ENCODE results near the gene IFRD2. TPM values are rescaled to one million over a fixed set of nuclear protein-coding genes. Genes with fewer than 3 reads are reported as not detected.

The IFRD2 gene
- total and polyA plus RNA-seq, 7 donors = 24.5 to 73.1 (median 51.8) TPM

DNA sequence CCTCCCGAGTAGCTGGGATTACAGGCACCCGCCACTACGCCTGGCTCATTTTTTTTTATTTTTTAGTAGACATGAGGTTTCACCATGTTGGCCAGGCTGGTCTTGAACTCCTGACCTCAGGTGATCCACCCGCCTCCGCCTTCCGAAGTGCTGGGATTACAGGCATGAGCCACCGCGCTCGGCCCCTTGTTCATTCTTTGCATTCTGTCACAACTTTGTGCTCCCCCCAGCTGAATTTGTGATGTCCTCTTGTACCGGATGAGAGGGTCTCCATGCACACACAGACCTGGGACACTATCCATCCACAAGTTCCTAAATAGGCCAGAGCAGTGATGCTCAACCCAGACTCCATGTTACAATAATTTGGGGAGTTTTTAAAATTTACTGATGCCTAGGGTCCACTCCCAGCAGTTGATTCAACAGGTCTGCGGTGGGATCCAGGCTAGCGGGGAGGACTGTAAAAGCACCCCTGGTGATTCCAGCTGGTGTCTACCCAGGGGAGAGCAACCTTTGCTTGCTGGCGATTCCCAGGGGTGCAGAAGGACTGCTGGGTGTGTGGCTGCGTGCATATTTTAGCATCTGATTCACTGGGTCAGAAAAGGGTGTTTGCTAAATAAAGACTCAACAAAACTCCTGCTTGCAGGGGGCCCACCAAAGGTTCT lies 47.4 kb upstream of the IFRD2 start:
- H3K4me1 ChIP-seq = peaks cover 0 to 63% (median 61%) of the 10 kb centered on the region in 4 donors
- WGBS, 2 donors = 67 to 82% methylated on average over 14 of the region's 14 CpGs
- peak overlapping the region; percentile 34 to 62 (median 54) for H3K4me3 ChIP-seq
- TF ChIP-seq POLR2AphosphoS5 (IDR thresholded peaks at IDR 0.05) (no peak), EP300 (IDR thresholded peaks at IDR 0.05) (no peak), CTCF (IDR thresholded peaks at IDR 0.05) (no peak), POLR2A (IDR thresholded peaks at IDR 0.05) (no peak)
- no peaks in the 10 kb centered on the region for H3K36me3 ChIP-seq
- intact Hi-C loops (cut with DNase I) = no loop called here
- H3K27ac ChIP-seq = peak overlapping the region; percentile 93 to 100 (median 98)
- DNase-seq = no peak
- no peaks in the 10 kb centered on the region for H3K9me3 ChIP-seq
- no peaks in the 10 kb centered on the region for H3K27me3 ChIP-seq

GRCh38 chr3:50338965-50339364 lies 46.7 kb upstream of the IFRD2 start:
- Histone ChIP-seq H3K27me3 (no peaks in the 10 kb centered on the region), H3K27ac (peak overlapping the region; percentile 93 to 100 (median 98)), H3K9me3 (no peaks in the 10 kb centered on the region), H3K36me3 (no peaks in the 10 kb centered on the region), H3K4me3 (peak overlapping the region in 1 of 4 donors; percentile 83), H3K4me1 (peaks cover 0 to 70% (median 67%) of the 10 kb centered on the region in 4 donors)
- 54 to 76% methylated on average over 5 of the region's 5 CpGs for WGBS, 2 donors
- no peak for DNase-seq
- intact Hi-C loops (cut with DNase I) = no loop called here
- no peak for TF ChIP-seq POLR2AphosphoS5 (IDR thresholded peaks at IDR 0.05)
- TF ChIP-seq EP300 (IDR thresholded peaks at IDR 0.05) = no peak

DNA sequence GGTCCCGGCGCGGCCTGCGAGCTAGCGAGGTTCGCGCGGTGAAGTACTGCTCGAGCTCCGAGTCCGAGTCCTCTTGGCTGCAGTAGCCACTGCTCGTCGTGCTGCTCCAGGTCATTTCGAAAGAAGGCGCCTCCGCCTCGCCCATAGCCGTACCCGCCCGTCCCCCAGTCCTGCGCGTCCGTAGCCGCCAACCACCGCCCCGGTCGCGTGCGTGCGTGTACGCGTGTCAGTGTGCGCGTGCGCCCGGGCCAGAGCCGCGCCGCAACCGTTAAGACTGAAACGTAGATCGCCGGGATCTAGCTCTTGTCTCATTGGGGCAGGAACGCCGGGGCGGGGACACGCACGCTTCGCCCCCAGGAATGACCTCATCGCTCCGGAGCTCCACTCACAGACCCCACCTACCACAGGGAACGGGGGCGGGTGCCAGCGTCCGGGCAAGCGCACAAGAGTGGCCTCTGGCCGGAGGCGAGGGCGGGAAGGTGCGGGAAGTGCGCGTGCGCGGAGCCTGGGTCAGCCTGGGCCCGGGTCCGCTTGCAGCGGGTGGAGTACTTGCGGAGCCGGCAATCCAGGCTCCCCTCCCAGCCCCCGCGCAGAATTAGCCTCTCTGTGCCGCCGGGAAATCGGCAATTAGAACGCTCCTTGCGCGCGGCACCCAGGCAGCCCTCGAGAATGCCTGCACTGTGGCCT lies 45.1 kb upstream of the IFRD2 start:
- Histone ChIP-seq H3K27ac (peak overlapping the region; percentile 93 to 100 (median 98)), H3K27me3 (no peaks in the 10 kb centered on the region), H3K4me3 (peak overlapping the region; percentile 69 to 83 (median 77)), H3K36me3 (no peaks in the 10 kb centered on the region), H3K4me1 (peaks cover 0 to 81% (median 79%) of the 10 kb centered on the region in 4 donors), H3K9me3 (no peaks in the 10 kb centered on the region)
- intact Hi-C loops (cut with DNase I) = no loop called here
- WGBS, 2 donors = 0% methylated on average over 79 of the region's 79 CpGs
- DNase-seq = peak; percentile 100
- TF ChIP-seq POLR2A (IDR thresholded peaks at IDR 0.05) (peak; percentile 72 to 77), CTCF (IDR thresholded peaks at IDR 0.05) (no peak), POLR2AphosphoS5 (IDR thresholded peaks at IDR 0.05) (peak; percentile 93 to 98 (median 95)), EP300 (IDR thresholded peaks at IDR 0.05) (no peak)

DNA sequence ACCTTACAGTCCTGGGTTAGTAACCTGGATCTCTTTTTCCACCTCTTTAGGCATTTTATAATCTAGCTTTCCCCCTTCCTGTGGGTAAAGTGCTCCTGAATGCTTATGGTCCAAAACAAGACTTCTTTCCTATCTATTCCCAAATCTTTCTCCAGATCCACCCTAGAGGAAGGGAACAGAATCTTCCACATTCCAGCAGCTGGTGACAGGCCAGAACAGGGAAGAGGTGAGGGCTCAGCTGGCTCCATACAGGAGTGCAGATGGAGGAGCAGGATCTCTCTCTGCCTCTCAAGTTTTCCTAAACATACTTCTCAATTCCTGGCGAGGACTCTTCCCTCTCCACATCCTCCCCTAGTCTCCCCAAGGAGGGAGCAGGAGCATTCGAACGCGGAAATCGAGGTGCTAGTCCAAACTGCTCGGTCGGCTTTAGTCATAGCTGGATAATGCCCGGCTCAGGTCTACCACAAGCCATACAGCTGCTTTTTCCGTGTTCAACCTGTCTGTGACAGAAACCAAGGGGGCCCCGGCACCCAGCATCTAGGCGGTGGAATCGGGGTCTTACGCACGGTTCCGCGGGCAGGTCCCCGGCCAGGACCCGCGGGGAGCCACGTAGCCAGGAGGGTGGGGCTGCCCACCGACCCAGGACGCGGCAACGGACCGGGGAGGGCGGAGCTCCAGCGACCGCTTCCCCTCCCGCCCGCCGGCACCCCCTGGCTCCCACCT lies 44.4 kb upstream of the IFRD2 start:
- peaks cover 0 to 7% (median 2%) of the 10 kb centered on the region in 4 donors for H3K36me3 ChIP-seq
- DNase-seq = no peak
- H3K27ac ChIP-seq = peak overlapping the region; percentile 93 to 100 (median 98)
- H3K27me3 ChIP-seq = no peaks in the 10 kb centered on the region
- peaks cover 0 to 80% (median 78%) of the 10 kb centered on the region in 4 donors for H3K4me1 ChIP-seq
- peak overlapping the region; percentile 69 to 83 (median 77) for H3K4me3 ChIP-seq
- no peak for TF ChIP-seq EP300 (IDR thresholded peaks at IDR 0.05)
- no peak for TF ChIP-seq CTCF (IDR thresholded peaks at IDR 0.05)
- TF ChIP-seq POLR2AphosphoS5 (IDR thresholded peaks at IDR 0.05) = no peak
- no peak for TF ChIP-seq POLR2A (IDR thresholded peaks at IDR 0.05)
- 1% methylated on average over 31 of the region's 31 CpGs for WGBS, 2 donors
- intact Hi-C loops (cut with DNase I) = no loop called here
- H3K9me3 ChIP-seq = no peaks in the 10 kb centered on the region

Measured in sigmoid colon (tissue), 7 donors.